Stimulated activated memory B cell treated with anti-CD40 and anti-IgM and Interleukin-4, amounts not matched to agents 10 μg/mL and 1 μg/mL and 100 μg/mL, for 72 hours (primary cell): ENCODE results near the gene TMEM229A.
"Not testable (repeated sequence)": the region's sequence is repeated elsewhere in the genome, so short reads cannot be mapped to it uniquely, and the experiment has no call there.

Experiments
- ATAC-seq: fragments of 150-1000 bp; cut with Tn5 transposase; 2 replicates; pipeline ENCODE4 v1.10.0; 2021
- H3K27ac Mint-ChIP-seq: one replicate; pipeline ENCODE4 v1.8.0; 2022; ENCODE audit warnings: mild to moderate bottlenecking, mixed read lengths
- H3K27me3 Mint-ChIP-seq: one replicate; pipeline ENCODE4 v1.8.0; 2022; ENCODE audit warnings: mixed read lengths
- H3K36me3 Mint-ChIP-seq: one replicate; pipeline ENCODE4 v1.8.0; 2022; ENCODE audit warnings: mixed read lengths
- H3K4me1 Mint-ChIP-seq: one replicate; pipeline ENCODE4 v1.8.0; 2022; ENCODE audit warnings: mixed read lengths
- H3K4me3 Mint-ChIP-seq: one replicate; pipeline ENCODE4 v1.8.0; 2022; ENCODE audit warnings: mild to moderate bottlenecking, moderate library complexity, mixed read lengths
- H3K9me3 Mint-ChIP-seq: one replicate; pipeline ENCODE4 v1.8.0; 2022; ENCODE audit warnings: mixed read lengths

Gene TMEM229A

DNA sequence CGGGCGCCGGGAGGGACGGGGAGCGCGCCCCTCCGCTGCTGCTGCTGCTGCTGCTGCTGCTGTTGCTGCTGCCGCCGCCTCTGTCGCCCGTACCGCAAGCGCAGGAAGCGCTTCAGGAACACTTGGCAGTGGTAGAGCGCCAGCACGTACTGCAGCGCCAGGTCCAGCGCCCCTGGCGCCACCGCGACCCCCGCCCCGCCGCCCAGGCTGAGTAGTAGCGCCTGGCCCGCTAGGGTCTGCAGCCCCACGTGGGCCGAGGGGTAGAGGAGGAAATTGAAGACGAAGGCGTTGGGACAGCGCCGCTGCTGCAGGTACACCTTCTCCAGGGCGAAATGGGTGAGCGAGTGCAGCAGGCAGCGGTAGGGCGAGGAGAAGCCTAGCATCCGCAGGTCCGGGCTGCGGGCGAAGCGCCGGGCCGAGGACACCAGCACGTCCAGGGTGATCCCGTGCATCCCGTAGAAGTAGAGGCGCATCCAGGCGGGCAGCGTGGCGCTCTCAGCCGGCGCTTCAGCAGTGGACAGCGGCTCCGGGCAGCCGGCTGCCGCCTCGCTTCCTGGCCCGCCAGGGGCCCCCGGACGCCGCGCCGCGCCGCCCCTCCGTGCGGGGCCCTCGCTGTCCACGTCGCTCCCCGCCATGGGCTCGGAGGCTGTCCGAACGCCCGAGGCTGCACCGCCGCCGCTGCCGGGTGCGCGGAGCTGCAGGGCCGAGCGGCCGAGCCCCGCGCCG, at the start of gene TMEM229A:
Gene TMEM229A (minus strand): TSS at position 699 of the 726 bp plus-strand sequence. CDS start 64 bp downstream, at position 635.
- Mint-ChIP-seq H3K4me1 (peaks cover 14% of the 10 kb centered on the region), H3K27ac (no peak within 1 kb of the TSS), H3K36me3 (no peaks in the 10 kb centered on the region), H3K9me3 (no peaks in the 10 kb centered on the region), H3K4me3 (peak within 1 kb of the TSS; percentile 49), H3K27me3 (peaks cover 43% of the 10 kb centered on the region)
- no peak for ATAC-seq

- H3K4me1 Mint-ChIP-seq, H3K9me3 Mint-ChIP-seq, H3K4me3 Mint-ChIP-seq, H3K36me3 Mint-ChIP-seq, H3K27me3 Mint-ChIP-seq, ATAC-seq, H3K27ac Mint-ChIP-seq: not testable (repeated sequence)
These were observed 49.4 kb upstream of the TMEM229A start for GRCh38 chr7:124082234-124082633.

- Mint-ChIP-seq H3K36me3 (no peaks in the 10 kb centered on the region), H3K9me3 (no peaks in the 10 kb centered on the region), H3K27me3 (no peaks in the 10 kb centered on the region), H3K27ac (no peak overlapping the region), H3K4me3 (no peak overlapping the region), H3K4me1 (no peaks in the 10 kb centered on the region)
- no peak for ATAC-seq
These were observed 44.7 kb upstream of the TMEM229A start for GRCh38 chr7:124077546-124077945.

DNA sequence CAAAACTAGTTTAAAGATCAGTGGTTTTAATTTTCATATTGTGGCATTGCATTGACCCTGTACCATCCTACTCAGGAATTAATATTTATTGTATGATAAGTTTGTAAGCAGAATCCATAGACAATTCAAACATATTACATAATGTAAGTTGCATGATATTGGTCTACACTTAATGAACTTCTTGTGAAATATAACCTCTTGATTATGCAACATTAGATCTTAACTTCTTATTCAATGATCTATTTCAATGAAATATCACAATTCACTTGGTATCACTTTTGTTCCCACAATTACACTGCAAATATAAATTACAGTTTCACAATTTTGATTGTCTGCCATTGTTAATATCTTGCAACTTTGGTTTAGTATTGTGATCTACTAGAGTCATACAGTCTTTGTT, 44.0 kb upstream of the TMEM229A start:
- ATAC-seq = no peak
- H3K4me1 Mint-ChIP-seq = no peaks in the 10 kb centered on the region
- no peak overlapping the region for H3K4me3 Mint-ChIP-seq
- no peaks in the 10 kb centered on the region for H3K9me3 Mint-ChIP-seq
- no peak overlapping the region for H3K27ac Mint-ChIP-seq
- H3K36me3 Mint-ChIP-seq = no peaks in the 10 kb centered on the region
- H3K27me3 Mint-ChIP-seq = no peaks in the 10 kb centered on the region

DNA sequence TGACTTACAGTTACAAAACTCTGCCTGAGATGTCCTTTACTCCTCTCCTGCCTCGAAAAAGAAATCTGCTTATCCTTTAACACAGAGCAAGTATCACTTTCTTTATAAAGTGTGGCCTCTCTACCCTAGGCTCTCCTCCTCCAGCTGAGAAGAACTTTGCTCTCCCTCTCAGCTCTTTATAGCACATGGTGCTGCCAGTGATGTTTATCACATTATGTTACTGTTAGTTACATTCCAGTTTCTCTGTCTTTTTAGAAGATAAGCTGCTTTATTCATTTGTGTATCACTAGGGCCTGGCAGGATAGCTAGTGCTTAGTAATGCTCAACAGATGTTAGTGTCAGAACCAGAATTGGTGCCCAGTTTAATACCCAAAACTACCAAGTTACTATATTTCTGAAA, 41.1 kb upstream of the TMEM229A start:
- no peak overlapping the region for H3K27ac Mint-ChIP-seq
- no peaks in the 10 kb centered on the region for H3K4me1 Mint-ChIP-seq
- H3K4me3 Mint-ChIP-seq = no peak overlapping the region
- H3K36me3 Mint-ChIP-seq = no peaks in the 10 kb centered on the region
- no peaks in the 10 kb centered on the region for H3K27me3 Mint-ChIP-seq
- no peak for ATAC-seq
- peaks cover 3% of the 10 kb centered on the region for H3K9me3 Mint-ChIP-seq

DNA sequence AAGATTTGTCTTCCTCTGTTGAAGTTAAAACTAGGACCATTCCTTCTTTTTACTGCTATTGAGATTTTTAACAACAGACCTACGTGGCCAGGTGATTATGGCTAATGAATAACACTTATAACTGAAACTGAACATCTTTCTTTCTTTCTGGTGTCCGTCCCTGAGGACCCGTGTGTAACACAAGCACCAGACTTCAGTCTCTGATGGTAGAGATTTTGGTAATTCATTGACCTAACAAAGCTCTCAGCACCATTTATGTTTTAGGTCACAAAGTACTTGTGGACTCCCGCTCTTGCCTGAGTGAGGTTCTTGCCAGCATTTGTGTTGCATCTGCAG, 40.4 kb upstream of the TMEM229A start:
- no peak overlapping the region for H3K27ac Mint-ChIP-seq
- peaks cover 3% of the 10 kb centered on the region for H3K9me3 Mint-ChIP-seq
- ATAC-seq = no peak
- H3K27me3 Mint-ChIP-seq = no peaks in the 10 kb centered on the region
- no peaks in the 10 kb centered on the region for H3K36me3 Mint-ChIP-seq
- no peak overlapping the region for H3K4me3 Mint-ChIP-seq
- H3K4me1 Mint-ChIP-seq = no peaks in the 10 kb centered on the region

DNA sequence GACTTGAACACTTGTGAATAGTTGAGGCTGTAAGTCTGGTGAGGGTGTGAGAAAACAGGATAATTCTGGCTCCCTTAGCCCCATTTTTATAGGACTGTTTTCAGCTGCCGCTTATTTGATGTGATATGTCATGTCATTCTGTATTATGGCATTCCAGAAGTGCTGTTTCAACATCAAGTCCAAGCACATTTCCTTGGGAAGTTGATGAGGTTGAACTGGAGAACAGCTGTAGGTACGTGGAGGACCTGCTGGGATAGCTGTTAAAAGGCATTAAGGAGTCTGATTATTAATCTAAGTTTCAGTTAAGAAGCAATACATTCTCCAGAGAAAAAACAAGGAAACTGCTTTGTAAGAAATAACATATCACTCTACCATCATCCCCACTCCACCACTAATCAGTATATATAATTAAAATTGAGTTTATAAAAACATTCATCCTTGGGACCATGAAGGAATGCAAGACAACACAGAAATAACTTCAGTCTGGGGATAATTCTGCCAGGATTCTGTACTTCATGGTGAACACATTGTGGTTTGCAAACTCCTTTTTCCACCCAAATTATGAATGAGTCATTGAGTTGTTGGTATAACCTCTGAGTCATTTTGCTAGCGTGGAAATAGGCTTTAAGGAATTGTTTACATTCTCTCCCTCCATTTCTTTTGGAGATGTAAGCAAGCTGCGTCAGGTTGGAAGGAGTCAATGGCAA, 39.9 kb upstream of the TMEM229A start:
- Mint-ChIP-seq H3K36me3 (no peaks in the 10 kb centered on the region), H3K4me3 (no peak overlapping the region), H3K27me3 (no peaks in the 10 kb centered on the region), H3K4me1 (no peaks in the 10 kb centered on the region), H3K27ac (no peak overlapping the region), H3K9me3 (peaks cover 4% of the 10 kb centered on the region)
- no peak for ATAC-seq

- Mint-ChIP-seq H3K9me3 (peaks cover 6% of the 10 kb centered on the region), H3K4me3 (no peak overlapping the region), H3K27ac (no peak overlapping the region), H3K27me3 (no peaks in the 10 kb centered on the region), H3K4me1 (no peaks in the 10 kb centered on the region), H3K36me3 (no peaks in the 10 kb centered on the region)
- ATAC-seq = no peak
These were observed 39.0 kb upstream of the TMEM229A start for GRCh38 chr7:124071843-124072242.

DNA sequence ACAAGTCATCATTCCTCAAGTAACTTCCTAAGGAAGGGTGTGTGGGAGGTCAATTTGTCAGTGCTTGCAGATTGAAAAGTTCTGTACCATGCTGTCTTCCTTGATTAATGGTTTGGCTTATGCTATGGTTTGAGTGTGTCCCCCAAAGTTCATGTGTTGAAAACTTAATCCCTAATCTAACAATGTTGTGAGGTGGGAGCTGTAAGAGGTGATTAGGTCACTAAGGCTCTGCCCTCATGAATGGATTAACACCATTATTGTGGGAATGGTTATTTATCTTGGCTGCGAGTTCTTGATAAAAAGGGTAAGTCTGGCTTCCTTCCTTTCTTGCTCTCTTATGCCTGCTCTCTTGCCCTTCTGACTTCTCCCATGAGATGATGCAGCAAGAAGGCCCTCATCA, 29.3 kb upstream of the TMEM229A start:
- H3K4me3 Mint-ChIP-seq = no peak overlapping the region
- H3K27me3 Mint-ChIP-seq = no peaks in the 10 kb centered on the region
- H3K36me3 Mint-ChIP-seq = no peaks in the 10 kb centered on the region
- ATAC-seq = no peak
- H3K9me3 Mint-ChIP-seq = peaks cover 3% of the 10 kb centered on the region
- H3K4me1 Mint-ChIP-seq = no peaks in the 10 kb centered on the region
- no peak overlapping the region for H3K27ac Mint-ChIP-seq

- no peak for ATAC-seq
- Mint-ChIP-seq H3K36me3 (no peaks in the 10 kb centered on the region), H3K9me3 (no peaks in the 10 kb centered on the region), H3K27ac (no peak overlapping the region), H3K27me3 (no peaks in the 10 kb centered on the region), H3K4me1 (no peaks in the 10 kb centered on the region), H3K4me3 (no peak overlapping the region)
These were observed 27.7 kb upstream of the TMEM229A start for GRCh38 chr7:124060528-124060927.

DNA sequence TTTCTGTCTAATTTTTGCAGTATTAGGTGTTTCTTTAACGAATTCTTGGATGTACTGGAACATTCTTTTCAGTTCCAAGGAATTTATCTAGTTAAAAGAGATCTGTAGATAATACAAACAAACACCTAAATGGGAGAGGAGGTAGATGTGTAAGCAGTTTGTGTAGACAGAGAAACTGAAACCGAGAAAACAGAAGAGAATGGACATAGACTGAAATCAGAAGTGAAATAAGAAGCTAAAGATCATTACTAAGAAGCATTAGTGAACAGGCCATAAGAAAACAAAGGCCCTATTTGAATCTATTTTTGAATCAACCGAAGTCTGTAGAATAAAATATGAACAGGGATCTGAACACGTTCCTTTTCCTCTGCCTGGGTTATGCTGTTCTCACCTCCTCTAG, 26.5 kb upstream of the TMEM229A start:
- ATAC-seq = no peak
- no peaks in the 10 kb centered on the region for H3K4me1 Mint-ChIP-seq
- no peaks in the 10 kb centered on the region for H3K9me3 Mint-ChIP-seq
- no peaks in the 10 kb centered on the region for H3K27me3 Mint-ChIP-seq
- no peak overlapping the region for H3K4me3 Mint-ChIP-seq
- no peaks in the 10 kb centered on the region for H3K36me3 Mint-ChIP-seq
- H3K27ac Mint-ChIP-seq = no peak overlapping the region

GRCh38 chr7:124058515-124058914, 25.6 kb upstream of the TMEM229A start:
- no peak for ATAC-seq
- H3K9me3 Mint-ChIP-seq = no peaks in the 10 kb centered on the region
- no peak overlapping the region for H3K27ac Mint-ChIP-seq
- no peaks in the 10 kb centered on the region for H3K36me3 Mint-ChIP-seq
- no peaks in the 10 kb centered on the region for H3K27me3 Mint-ChIP-seq
- H3K4me1 Mint-ChIP-seq = no peaks in the 10 kb centered on the region
- no peak overlapping the region for H3K4me3 Mint-ChIP-seq

- no peaks in the 10 kb centered on the region for H3K4me1 Mint-ChIP-seq
- H3K4me3 Mint-ChIP-seq = no peak overlapping the region
- H3K36me3 Mint-ChIP-seq = no peaks in the 10 kb centered on the region
- no peaks in the 10 kb centered on the region for H3K9me3 Mint-ChIP-seq
- H3K27me3 Mint-ChIP-seq = no peaks in the 10 kb centered on the region
- ATAC-seq = no peak
- no peak overlapping the region for H3K27ac Mint-ChIP-seq
These were observed 25.0 kb upstream of the TMEM229A start for GRCh38 chr7:124057872-124058271.

- no peak overlapping the region for H3K4me3 Mint-ChIP-seq
- no peak for ATAC-seq
- no peaks in the 10 kb centered on the region for H3K36me3 Mint-ChIP-seq
- H3K27ac Mint-ChIP-seq = no peak overlapping the region
- no peaks in the 10 kb centered on the region for H3K9me3 Mint-ChIP-seq
- H3K4me1 Mint-ChIP-seq = no peaks in the 10 kb centered on the region
- H3K27me3 Mint-ChIP-seq = no peaks in the 10 kb centered on the region
These were observed 23.4 kb upstream of the TMEM229A start for GRCh38 chr7:124056234-124056633.

- H3K4me3 Mint-ChIP-seq = no peak overlapping the region
- H3K4me1 Mint-ChIP-seq = no peaks in the 10 kb centered on the region
- H3K9me3 Mint-ChIP-seq = no peaks in the 10 kb centered on the region
- no peak overlapping the region for H3K27ac Mint-ChIP-seq
- no peaks in the 10 kb centered on the region for H3K36me3 Mint-ChIP-seq
- no peaks in the 10 kb centered on the region for H3K27me3 Mint-ChIP-seq
- no peak for ATAC-seq
These were observed 19.0 kb upstream of the TMEM229A start for GRCh38 chr7:124051681-124052377.

- Mint-ChIP-seq H3K27ac (no peak overlapping the region), H3K4me3 (no peak overlapping the region), H3K36me3 (no peaks in the 10 kb centered on the region), H3K27me3 (peaks cover 5% of the 10 kb centered on the region), H3K9me3 (no peaks in the 10 kb centered on the region), H3K4me1 (no peaks in the 10 kb centered on the region)
- ATAC-seq = no peak
These were observed 10.0 kb upstream of the TMEM229A start for GRCh38 chr7:124042826-124043225.
